A204.1 (cell line): ENCODE data around the gene HSPB7.
"Not testable (repeated sequence)": the region's sequence is repeated elsewhere in the genome, so short reads cannot be mapped to it uniquely, and the experiment has no call there.

ENCODE experiments used
- FAIRE-seq: peaks from 2 replicates; lab custom pipeline; 2012; peaks lifted over from hg19 to GRCh38; lab: Jason Lieb, UNC

Gene HSPB7

GRCh38 chr1:16006552-16007485, 11.0 kb downstream of the HSPB7 start:
- no peak for FAIRE-seq

GRCh38 chr1:16006010-16006409, 11.8 kb downstream of the HSPB7 start:
- no peak for FAIRE-seq

- no peak for FAIRE-seq
These were observed 12.2 kb downstream of the HSPB7 start for GRCh38 chr1:16005597-16005996.

- FAIRE-seq = not testable (repeated sequence)
These were observed 16.6 kb downstream of the HSPB7 start for GRCh38 chr1:16001274-16001673.

- FAIRE-seq = no peak
These were observed 18.9 kb downstream of the HSPB7 start for GRCh38 chr1:15998929-15999328.

GRCh38 chr1:15997637-15998280, 20.1 kb downstream of the HSPB7 start:
- FAIRE-seq = no peak

GRCh38 chr1:15997076-15997585, 20.7 kb downstream of the HSPB7 start:
- FAIRE-seq = no peak

- FAIRE-seq = no peak
These were observed 23.1 kb downstream of the HSPB7 start for GRCh38 chr1:15994590-15995351.

GRCh38 chr1:15994081-15994480, 23.8 kb downstream of the HSPB7 start:
- FAIRE-seq = no peak

GRCh38 chr1:15993666-15994065, 24.2 kb downstream of the HSPB7 start:
- FAIRE-seq = no peak

GRCh38 chr1:15992582-15993500, 25.0 kb downstream of the HSPB7 start:
- FAIRE-seq = no peak

- FAIRE-seq = no peak
These were observed 25.7 kb downstream of the HSPB7 start for GRCh38 chr1:15992187-15992553.

GRCh38 chr1:15991427-15992186, 26.2 kb downstream of the HSPB7 start:
- no peak for FAIRE-seq

GRCh38 chr1:15989776-15990175, 28.1 kb downstream of the HSPB7 start:
- no peak for FAIRE-seq

GRCh38 chr1:15988856-15989736, 28.7 kb downstream of the HSPB7 start:
- no peak for FAIRE-seq

- no peak for FAIRE-seq
These were observed 32.1 kb downstream of the HSPB7 start for GRCh38 chr1:15985611-15986297.

- no peak for FAIRE-seq
These were observed 34.6 kb downstream of the HSPB7 start for GRCh38 chr1:15983275-15983674.

GRCh38 chr1:15981679-15982078, 36.2 kb downstream of the HSPB7 start:
- FAIRE-seq = no peak

- not testable (repeated sequence) for FAIRE-seq
These were observed 39.9 kb downstream of the HSPB7 start for GRCh38 chr1:15977947-15978346.
